Trophoblast cell (in vitro differentiated cells and primary cell): ENCODE measurements around the gene CSPG4.

Source experiments
- DNase-seq, 2 donors: peaks; one replicate each; pipeline ENCODE4 v3.0.0-alpha.2; 2016
- H2AFZ ChIP-seq: 2 replicates; pipeline ENCODE4 v1.6.1; 2013; ENCODE audit warnings: low read length, moderate library complexity, mild to moderate bottlenecking; ENCODE audit not compliant: insufficient read depth, poor library complexity
- H2AK5ac ChIP-seq: 2 replicates; pipeline ENCODE4 v1.6.1; 2013; ENCODE audit warnings: mild to moderate bottlenecking, low read length
- H2BK120ac ChIP-seq: 2 replicates; pipeline ENCODE4 v1.6.1; 2013; ENCODE audit warnings: low read length, mild to moderate bottlenecking, moderate library complexity; ENCODE audit not compliant: insufficient read depth, poor library complexity
- H2BK12ac ChIP-seq: 2 replicates; pipeline ENCODE4 v1.6.1; 2013; ENCODE audit warnings: mild to moderate bottlenecking, low read length, moderate library complexity
- H2BK5ac ChIP-seq: 2 replicates; pipeline ENCODE4 v1.6.1; 2013; ENCODE audit warnings: low read length, low read depth, moderate library complexity, mild to moderate bottlenecking; ENCODE audit not compliant: poor library complexity
- H3K14ac ChIP-seq: 2 replicates; pipeline ENCODE4 v1.6.1; 2013; ENCODE audit warnings: mild to moderate bottlenecking, low read length
- H3K18ac ChIP-seq: 2 replicates; pipeline ENCODE4 v1.6.1; 2013; ENCODE audit warnings: mild to moderate bottlenecking, low read length
- H3K23ac ChIP-seq: 2 replicates; pipeline ENCODE4 v1.6.1; 2013; ENCODE audit warnings: low read length
- H3K27ac ChIP-seq: 2 replicates; pipeline ENCODE4 v1.5.1; 2013; ENCODE audit warnings: low read depth, mild to moderate bottlenecking, inconsistent platforms, low read length, moderate library complexity
- H3K27me3 ChIP-seq: 2 replicates; pipeline ENCODE4 v1.6.1; 2013; ENCODE audit warnings: inconsistent platforms, mild to moderate bottlenecking, low read length, moderate library complexity; ENCODE audit not compliant: insufficient read depth
- H3K36me3 ChIP-seq, 2 experiments: 1 replicate in 1 of 2; 2 replicates in 1 of 2; pipeline ENCODE4 v1.6.1; 2013; ENCODE audit warnings: low read length in 2 of 2, mild to moderate bottlenecking in 2 of 2, moderate library complexity in 1 of 2; ENCODE audit not compliant: insufficient read depth in 2 of 2, control insufficient read depth in 1 of 2
- H3K4ac ChIP-seq: 2 replicates; pipeline ENCODE4 v1.6.1; 2013; ENCODE audit warnings: low read depth, mild to moderate bottlenecking, low read length, moderate library complexity
- H3K4me1 ChIP-seq, 2 experiments: 1 replicate in 1 of 2; 2 replicates in 1 of 2; pipeline ENCODE4 v1.6.1; 2013; ENCODE audit warnings: low read length in 2 of 2, mild to moderate bottlenecking in 2 of 2, moderate library complexity in 1 of 2; ENCODE audit not compliant: insufficient read depth in 2 of 2, control insufficient read depth in 1 of 2
- H3K4me2 ChIP-seq: 2 replicates; pipeline ENCODE4 v1.6.1; 2013; ENCODE audit warnings: inconsistent platforms, mild to moderate bottlenecking, low read length, moderate library complexity
- H3K4me3 ChIP-seq: 2 replicates; pipeline ENCODE4 v1.5.1; 2013; ENCODE audit warnings: mild to moderate bottlenecking, low read depth, low read length, inconsistent platforms
- H3K79me1 ChIP-seq: one replicate; pipeline ENCODE4 v1.6.1; 2013; ENCODE audit warnings: low read length
- H3K79me2 ChIP-seq: 2 replicates; pipeline ENCODE4 v1.6.1; 2013; ENCODE audit warnings: low read length, mild to moderate bottlenecking; ENCODE audit not compliant: control insufficient read depth, insufficient read depth, poor library complexity
- H3K9ac ChIP-seq: 2 replicates; pipeline ENCODE4 v1.6.1; 2013; ENCODE audit warnings: mild to moderate bottlenecking, low read length
- H3K9me3 ChIP-seq: 2 replicates; pipeline ENCODE4 v1.6.1; 2013; ENCODE audit warnings: low read depth, mild to moderate bottlenecking, control low read depth, inconsistent platforms, low read length; ENCODE audit not compliant: insufficient read depth
- H4K12ac ChIP-seq: 2 replicates; pipeline ENCODE4 v1.6.1; 2013; ENCODE audit warnings: low read depth, mild to moderate bottlenecking, low read length, moderate library complexity
- H4K8ac ChIP-seq: 2 replicates; pipeline ENCODE4 v1.6.1; 2013; ENCODE audit warnings: low read depth, mild to moderate bottlenecking, low read length, moderate library complexity
- H4K91ac ChIP-seq: one replicate; pipeline ENCODE4 v1.6.1; 2013; ENCODE audit warnings: low read depth, mild to moderate bottlenecking, low read length, moderate library complexity
- WGBS: extraction: QIAGEN DNeasy Blood & Tissue Kit; methylation state at CpG from one replicate; pipeline ENCODE4 v1.1.7; 2013; ENCODE audit warnings: missing lambda C conversion rate; ENCODE audit not compliant: insufficient read length, insufficient coverage; ENCODE audit errors: extremely low coverage; 5-methylcytosine and 5-hydroxymethylcytosine counted together

The CSPG4 gene

DNA sequence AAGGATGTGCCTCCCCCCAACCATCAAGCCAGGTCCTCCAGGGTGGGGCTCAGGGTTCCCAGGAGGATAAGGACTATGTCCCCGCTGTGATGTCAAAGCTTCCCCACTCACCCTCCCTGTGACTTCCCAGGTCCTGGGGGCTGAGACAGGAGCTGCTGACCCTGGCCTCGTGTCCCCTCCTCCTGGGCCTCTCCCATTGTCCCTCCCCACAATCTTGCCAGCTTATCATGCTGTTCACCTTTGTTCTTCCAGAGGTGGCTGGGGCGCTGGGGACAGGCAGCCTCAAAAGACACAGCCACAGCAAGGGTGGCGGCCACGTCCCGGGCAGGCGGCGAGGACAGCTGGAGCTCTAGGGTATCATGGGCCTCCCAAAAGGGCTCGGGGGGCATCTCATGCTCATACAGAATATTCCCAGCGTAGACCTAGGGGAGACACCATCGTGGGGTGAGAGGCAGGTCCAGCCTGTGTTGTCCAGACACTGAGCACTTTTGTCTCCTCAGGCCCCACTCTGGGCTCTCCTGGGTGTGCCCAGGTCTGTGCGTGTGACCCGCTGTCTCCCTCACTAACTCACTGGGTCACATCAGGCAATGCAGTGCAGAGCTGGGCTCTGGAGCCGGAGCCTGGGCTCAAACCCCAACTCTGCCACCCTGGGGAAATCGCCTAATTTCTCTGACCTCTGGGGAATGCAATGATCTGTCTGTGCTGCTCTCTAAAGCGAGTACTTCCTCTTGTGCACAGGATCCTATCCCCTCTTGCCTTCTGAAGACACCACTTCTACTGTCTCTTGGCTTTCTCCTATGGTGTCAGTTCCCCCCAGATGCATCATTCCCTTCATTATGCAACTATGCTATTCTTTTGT lies 35.0 kb downstream of the CSPG4 start:
- Histone ChIP-seq H3K9me3 (no peaks in the 10 kb centered on the region), H3K36me3 (no peaks in the 10 kb centered on the region), H3K23ac (no peak overlapping the region), H3K79me2 (peaks cover 2% of the 10 kb centered on the region), H4K12ac (no peak overlapping the region), H2BK120ac (no peak overlapping the region), H2AFZ (no peak overlapping the region), H3K9ac (no peak overlapping the region), H3K14ac (no peak overlapping the region), H3K4me1 (peaks cover 12 to 14% of the 10 kb centered on the region in 2 experiments), H2AK5ac (no peak overlapping the region), H3K18ac (no peak overlapping the region), H3K4me2 (no peak overlapping the region), H2BK5ac (no peak overlapping the region), H3K27ac (no peak overlapping the region), H4K91ac (no peak overlapping the region), H2BK12ac (no peak overlapping the region), H3K79me1 (peaks cover 4% of the 10 kb centered on the region), H3K27me3 (no peaks in the 10 kb centered on the region), H3K4me3 (no peak overlapping the region), H3K4ac (no peak overlapping the region), H4K8ac (no peak overlapping the region)
- no CpG with 5 or more reads among the region's 16 CpGs for WGBS
- DNase-seq = no peak

GRCh38 chr15:75676688-75677464 lies 35.8 kb downstream of the CSPG4 start:
- Histone ChIP-seq H3K18ac (no peak overlapping the region), H3K14ac (no peak overlapping the region), H3K27me3 (no peaks in the 10 kb centered on the region), H3K9me3 (no peaks in the 10 kb centered on the region), H4K12ac (no peak overlapping the region), H3K23ac (no peak overlapping the region), H3K79me2 (peaks cover 2% of the 10 kb centered on the region), H2BK12ac (no peak overlapping the region), H3K4ac (no peak overlapping the region), H3K27ac (no peak overlapping the region), H2BK5ac (no peak overlapping the region), H3K79me1 (peaks cover 9% of the 10 kb centered on the region), H2AFZ (no peak overlapping the region), H3K4me2 (no peak overlapping the region), H3K36me3 (no peaks in the 10 kb centered on the region), H3K4me1 (peaks cover 19 to 21% of the 10 kb centered on the region in 2 experiments), H4K91ac (no peak overlapping the region), H2AK5ac (no peak overlapping the region), H4K8ac (no peak overlapping the region), H3K4me3 (no peak overlapping the region), H2BK120ac (no peak overlapping the region), H3K9ac (no peak overlapping the region)
- no CpG with 5 or more reads among the region's 30 CpGs for WGBS
- no peak for DNase-seq

GRCh38 chr15:75675579-75676404 lies 36.9 kb downstream of the CSPG4 start:
- peaks cover 2% of the 10 kb centered on the region for H3K79me2 ChIP-seq
- no peak overlapping the region for H3K27ac ChIP-seq
- H3K36me3 ChIP-seq = no peaks in the 10 kb centered on the region
- H3K79me1 ChIP-seq = peaks cover 10% of the 10 kb centered on the region
- peaks cover 23 to 28% of the 10 kb centered on the region in 2 experiments for H3K4me1 ChIP-seq
- H4K12ac ChIP-seq = no peak overlapping the region
- no peak overlapping the region for H3K18ac ChIP-seq
- no CpG with 5 or more reads among the region's 41 CpGs for WGBS
- H3K4me3 ChIP-seq = no peak overlapping the region
- H3K14ac ChIP-seq = no peak overlapping the region
- no peak overlapping the region for H4K8ac ChIP-seq
- no peak overlapping the region for H2BK5ac ChIP-seq
- H2AK5ac ChIP-seq = no peak overlapping the region
- H3K27me3 ChIP-seq = no peaks in the 10 kb centered on the region
- no peak overlapping the region for H4K91ac ChIP-seq
- H2BK120ac ChIP-seq = no peak overlapping the region
- H2AFZ ChIP-seq = no peak overlapping the region
- no peaks in the 10 kb centered on the region for H3K9me3 ChIP-seq
- no peak overlapping the region for H2BK12ac ChIP-seq
- H3K23ac ChIP-seq = no peak overlapping the region
- no peak overlapping the region for H3K4ac ChIP-seq
- no peak overlapping the region for H3K9ac ChIP-seq
- H3K4me2 ChIP-seq = no peak overlapping the region
- no peak for DNase-seq

DNA sequence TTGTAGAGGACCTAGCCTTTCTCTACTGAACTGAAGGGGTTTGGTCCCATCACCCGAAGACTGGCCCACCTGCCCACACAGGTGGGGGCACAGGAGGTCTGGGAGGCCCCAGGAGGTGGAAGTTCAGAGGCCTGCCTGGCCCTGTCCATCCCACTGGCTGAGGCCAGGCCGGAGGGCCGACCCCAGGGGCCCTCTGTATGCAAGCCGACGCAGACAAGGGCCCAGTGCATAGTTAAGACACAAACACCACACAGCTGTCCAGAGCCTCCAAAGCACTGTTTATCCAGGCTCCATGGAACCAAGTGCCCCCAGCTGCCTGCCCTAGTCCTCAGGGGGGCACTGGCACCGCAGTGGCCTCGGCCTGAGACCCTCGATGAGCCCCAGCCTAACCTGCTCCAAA lies 38.3 kb downstream of the CSPG4 start:
- Histone ChIP-seq H2BK5ac (no peak overlapping the region), H3K4me2 (no peak overlapping the region), H3K36me3 (no peaks in the 10 kb centered on the region), H4K91ac (no peak overlapping the region), H3K4ac (no peak overlapping the region), H2AK5ac (peak overlapping the region; percentile 41), H4K8ac (no peak overlapping the region), H3K79me1 (peaks cover 10% of the 10 kb centered on the region), H3K23ac (no peak overlapping the region), H3K18ac (no peak overlapping the region), H2BK120ac (no peak overlapping the region), H2BK12ac (no peak overlapping the region), H3K4me3 (no peak overlapping the region), H3K4me1 (peaks cover 23 to 31% of the 10 kb centered on the region in 2 experiments), H3K27ac (no peak overlapping the region), H3K9me3 (no peaks in the 10 kb centered on the region), H4K12ac (no peak overlapping the region), H2AFZ (no peak overlapping the region), H3K79me2 (peaks cover 2% of the 10 kb centered on the region), H3K14ac (no peak overlapping the region), H3K9ac (no peak overlapping the region), H3K27me3 (no peaks in the 10 kb centered on the region)
- DNase-seq = no peak
- WGBS = no CpG with 5 or more reads among the region's 8 CpGs
